Fibroblast of skin of right quadriceps (primary cell): ENCODE measurements around the gene SMG6.
A peak's percentile ranks its signal among the peaks of the same experiment; 100 is the strongest.

Source experiments
- DNase-seq: peaks from one replicate; pipeline ENCODE4 v3.0.0-alpha.2; 2013

SMG6 gene

GRCh38 chr17:2137342-2138098 lies 166.1 kb downstream of the SMG6 start:
- peak; percentile 85 for DNase-seq

GRCh38 chr17:2136241-2136640 lies 167.3 kb downstream of the SMG6 start:
- DNase-seq, result peak; percentile 76

DNA sequence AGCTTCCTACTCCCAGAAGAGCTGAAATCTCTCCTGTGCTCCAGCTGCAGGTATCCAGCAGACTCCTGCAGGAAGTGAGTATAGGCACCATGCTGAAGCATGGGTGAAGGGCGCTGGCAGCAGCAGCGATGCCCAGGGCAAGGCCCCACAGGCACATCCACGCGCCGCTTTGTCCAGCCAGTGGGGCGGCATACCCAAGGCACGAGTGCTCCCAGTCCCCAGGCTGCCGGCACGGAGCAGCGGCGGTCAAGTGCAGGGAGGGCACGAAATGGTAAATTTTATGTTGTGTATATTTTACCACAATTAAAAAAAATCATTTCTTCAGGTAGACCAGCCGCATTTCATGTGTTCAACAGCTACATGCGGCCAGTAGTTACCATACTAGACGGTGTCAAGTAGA lies 175.6 kb downstream of the SMG6 start:
- DNase-seq, result no peak

GRCh38 chr17:2125013-2125535 lies 178.5 kb downstream of the SMG6 start:
- peak; percentile 63 for DNase-seq

GRCh38 chr17:2124391-2124790 lies 179.2 kb downstream of the SMG6 start:
- DNase-seq, result no peak

DNA sequence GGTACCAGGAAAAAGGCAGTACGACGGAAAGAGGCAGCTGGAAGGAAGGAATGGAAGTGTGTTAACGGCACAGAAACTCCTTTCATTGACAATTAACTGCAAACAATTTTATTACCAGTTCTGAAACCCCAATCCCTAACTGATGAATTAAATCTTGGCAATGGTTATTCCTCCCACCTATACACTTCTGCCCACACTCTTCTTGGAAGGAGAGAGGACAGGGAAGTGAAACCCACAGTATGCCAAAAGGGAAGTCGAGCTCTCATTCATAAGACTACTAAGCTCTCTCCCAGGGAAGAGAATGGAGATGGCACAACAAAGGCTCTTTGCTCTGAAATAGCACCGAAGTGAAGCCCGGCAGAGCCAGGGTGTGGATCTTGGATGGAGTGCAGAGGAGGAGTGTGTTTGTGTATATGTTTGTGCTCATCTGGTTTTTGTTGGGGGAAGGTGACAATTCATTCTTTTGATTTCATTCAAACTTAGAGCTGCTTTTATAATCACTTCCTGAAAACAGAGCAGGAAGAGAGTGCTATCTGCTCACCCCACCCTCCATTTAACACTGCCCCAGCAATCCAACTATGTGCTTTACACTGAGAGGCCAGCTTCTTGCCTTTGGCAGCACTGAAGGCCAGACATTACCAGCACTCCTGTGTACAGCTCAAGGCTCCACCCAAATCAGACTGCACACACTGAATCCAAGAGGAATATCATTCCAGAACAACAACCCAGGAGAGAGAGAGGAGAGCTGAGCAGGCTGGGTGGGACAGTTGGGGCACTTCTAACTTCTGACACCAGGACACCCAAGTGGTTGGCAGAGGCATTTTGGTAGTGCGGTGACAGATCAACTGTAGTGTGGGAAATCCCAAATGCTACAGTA lies 180.0 kb downstream of the SMG6 start:
- no peak for DNase-seq

DNA sequence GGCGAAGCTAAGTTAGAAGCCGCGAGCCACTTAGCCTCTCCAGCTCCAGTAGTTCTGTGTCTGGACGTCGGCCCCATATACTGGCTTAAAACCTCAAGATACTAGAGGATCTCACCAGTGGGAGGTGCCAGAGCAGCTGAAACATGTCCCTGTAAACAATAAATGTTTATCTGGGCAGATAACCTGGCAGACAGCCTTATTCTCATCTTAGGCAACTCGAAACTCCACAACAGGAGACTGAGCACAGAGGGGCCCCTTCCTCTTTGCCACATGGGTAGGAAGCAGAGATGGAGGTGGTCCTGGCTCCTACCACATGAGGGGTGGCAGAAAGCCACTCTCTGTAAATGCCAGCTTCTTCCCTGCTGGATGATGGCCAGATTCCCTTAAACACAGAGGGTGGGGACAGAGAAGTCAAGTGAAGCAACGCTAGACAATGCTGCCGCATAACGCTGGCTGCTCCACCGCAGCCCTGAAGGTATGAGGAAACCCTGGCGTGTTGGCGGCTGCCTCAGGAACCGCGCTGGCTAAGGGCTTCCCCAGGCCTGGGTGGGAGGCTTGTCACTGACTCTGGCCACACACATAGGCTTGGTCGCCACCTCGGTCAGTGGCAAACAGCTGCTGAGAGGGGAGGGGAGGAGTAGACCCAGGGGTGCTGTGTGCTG lies 180.8 kb downstream of the SMG6 start:
- DNase-seq, result peak; percentile 57

DNA sequence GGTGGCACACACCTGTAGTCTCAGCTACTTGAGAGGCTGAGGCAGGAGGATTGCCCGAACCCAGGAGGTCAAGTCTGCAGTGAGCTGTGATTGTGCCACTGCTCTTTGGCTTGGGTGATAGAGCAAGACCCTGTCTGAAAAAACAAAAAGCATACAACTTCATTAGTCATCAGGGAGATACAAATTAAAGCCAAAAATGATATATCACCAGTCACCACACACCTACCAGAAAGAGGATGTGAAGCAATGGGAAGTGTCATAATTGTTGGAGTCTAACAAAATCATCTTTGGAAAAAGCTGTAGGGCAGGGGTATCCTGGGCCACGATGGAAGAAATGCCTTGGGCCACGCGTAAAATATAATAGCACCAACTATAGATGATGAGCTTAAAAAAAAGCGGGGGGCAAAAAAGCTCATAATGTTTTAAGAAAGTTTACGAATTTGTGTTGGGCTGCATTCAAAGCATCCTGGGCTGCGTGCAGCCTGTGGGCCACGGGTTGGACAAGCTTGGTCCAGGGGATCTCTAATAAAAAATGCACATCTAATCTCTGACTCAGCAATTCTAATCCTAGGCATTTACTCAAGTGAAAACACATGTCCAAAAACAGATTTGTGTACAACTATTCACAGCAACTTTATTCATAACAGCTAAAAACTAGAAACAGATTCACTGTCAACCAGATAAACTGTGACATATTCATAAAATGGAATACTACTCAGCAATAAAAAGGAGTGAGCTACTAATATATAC lies 182.8 kb downstream of the SMG6 start:
- DNase-seq, result peak; percentile 84

GRCh38 chr17:2113279-2113622 lies 190.3 kb downstream of the SMG6 start:
- no peak for DNase-seq

DNA sequence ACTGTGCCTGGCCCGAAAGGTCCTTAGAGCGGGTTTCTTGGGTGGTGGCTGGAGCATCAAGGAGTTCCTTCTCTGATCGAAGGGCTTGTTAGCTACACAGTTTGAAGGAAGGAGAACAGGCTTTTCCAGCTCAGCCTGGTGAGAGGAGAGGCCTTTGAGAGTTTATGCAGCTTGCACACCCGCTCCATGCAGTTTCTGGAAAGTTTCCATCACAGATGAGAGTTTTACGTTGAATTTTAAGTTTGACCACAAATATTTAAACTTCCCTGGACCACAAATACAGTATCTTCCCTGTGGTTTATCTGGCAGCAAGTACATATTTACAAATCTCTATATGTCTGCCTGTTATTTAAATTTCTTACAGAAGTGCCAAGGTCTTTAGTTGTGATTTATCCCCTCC lies 191.9 kb downstream of the SMG6 start:
- peak; percentile 97 for DNase-seq

DNA sequence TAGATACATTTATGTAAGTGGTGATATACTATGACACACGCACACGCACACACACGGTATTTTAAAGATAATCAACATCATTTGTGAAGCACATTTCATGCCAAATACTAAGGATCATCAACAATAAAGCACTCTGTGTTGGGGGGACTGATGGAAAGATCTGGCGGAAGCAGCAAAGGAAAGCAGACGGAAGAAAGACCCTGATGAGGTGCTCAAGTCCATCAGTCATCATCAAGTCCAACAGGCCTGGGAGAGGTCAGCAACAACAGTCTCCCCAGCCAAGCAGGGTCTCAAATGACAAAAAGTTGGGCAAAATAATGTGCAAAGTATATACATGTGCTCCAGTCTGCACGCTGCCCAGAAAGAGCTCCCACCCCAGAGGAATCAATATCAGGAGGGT lies 193.1 kb downstream of the SMG6 start:
- DNase-seq, result no peak

DNA sequence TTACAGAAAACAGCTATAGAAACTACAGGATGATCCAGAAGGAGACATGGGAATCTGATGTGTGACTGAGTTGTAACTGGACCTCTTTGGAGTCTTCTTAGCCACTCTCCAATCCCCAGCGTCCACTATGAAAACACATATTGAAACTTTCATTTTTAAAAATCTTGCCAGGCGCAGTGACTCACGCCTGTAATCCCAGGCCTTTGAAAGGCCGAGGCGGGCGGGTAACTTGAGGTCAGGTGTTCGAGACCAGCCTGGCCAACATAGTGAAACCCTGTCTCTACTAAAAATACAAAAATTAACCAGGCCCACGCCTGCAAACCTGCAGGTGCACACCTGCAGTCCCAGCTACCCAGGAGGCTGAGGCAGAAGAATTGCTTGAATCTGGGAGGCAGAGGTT lies 195.4 kb downstream of the SMG6 start:
- no peak for DNase-seq

DNA sequence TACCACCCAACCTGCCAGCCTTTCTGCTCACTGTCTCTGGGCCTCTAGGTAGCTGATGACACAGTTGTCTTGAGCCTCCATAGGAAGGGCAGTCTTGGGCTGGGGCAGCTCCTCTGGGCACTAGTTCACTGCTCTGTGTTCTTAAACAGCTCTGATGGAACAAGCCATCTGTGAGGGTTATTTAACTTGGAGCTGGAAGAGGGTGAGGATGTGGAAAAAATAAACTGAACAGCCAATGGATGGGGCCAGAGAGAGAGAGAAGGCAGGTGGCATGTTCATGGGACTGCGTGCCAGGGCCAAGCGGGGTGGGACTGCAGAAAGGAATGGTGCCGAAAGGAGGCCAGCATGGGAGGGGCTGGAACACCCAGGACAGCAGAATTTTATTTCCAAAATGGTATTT lies 196.1 kb downstream of the SMG6 start:
- DNase-seq, result no peak

DNA sequence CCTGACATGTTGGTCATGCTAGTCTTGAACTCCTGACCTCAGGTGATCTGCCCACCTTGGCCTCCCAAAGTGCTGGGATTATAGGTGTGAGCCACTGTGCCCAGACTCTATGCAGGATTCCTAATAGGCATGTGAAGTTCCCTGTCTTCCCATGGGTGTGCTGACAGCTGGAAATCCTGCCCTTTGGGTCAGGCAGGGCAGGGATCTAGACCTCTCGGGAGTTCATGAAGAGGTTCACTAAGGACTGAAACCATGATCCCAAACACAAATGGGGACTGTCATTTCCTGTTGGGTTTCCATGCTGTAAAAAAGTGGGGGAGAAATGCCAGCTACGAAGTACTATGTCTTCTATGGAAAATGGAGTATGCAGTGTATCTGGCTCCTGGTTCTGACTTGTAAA lies 196.5 kb downstream of the SMG6 start:
- DNase-seq, result no peak

DNA sequence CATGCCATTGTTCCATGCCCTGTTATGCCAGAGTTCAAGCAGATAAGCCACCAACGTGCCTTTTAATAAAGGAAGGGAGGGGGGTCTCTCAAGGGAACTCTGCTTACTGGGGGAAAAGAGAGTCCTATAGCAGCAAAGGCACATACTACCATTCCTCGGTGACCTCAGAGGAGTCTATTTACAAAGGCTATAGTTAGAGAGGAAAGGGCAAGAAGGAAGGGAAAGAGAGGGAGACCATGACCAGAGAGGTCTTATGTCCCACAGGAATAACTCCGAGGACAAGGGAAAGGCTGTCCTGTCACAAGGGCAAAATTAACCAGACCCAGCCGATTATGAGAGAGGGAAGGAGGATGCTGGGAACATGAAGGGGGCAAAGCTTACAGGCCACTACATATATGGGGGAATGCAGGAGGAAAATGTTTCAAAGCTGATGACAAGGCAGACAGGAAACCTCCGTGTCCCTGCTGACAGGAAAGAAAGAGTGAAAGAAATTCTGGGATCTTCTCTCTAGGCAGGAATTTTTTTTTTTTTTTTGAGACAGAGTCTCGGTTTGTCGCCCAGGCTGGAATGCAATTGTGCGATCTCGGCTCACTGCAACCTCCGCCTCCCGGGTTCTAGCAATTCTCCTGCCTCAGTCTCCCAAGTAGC lies 197.2 kb downstream of the SMG6 start:
- no peak for DNase-seq

DNA sequence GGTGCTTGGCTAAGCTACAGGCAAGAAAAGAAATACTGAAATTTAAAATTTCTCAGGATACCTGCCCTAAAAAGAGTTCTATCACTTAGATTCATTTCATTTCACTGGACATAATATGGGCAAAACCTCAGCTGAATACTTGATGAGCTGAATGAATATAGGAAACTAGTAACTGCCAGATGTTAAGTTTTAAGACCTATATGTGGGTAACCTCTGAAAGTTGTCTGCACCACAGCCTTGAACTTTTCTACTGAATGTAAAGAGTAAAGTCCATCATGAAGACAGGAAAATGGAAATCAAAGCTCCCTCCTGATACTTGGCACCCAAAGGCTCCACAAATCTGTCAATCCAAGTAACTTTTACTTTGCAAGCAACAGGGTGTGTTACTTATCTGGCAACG lies 197.9 kb downstream of the SMG6 start:
- DNase-seq, result no peak

DNA sequence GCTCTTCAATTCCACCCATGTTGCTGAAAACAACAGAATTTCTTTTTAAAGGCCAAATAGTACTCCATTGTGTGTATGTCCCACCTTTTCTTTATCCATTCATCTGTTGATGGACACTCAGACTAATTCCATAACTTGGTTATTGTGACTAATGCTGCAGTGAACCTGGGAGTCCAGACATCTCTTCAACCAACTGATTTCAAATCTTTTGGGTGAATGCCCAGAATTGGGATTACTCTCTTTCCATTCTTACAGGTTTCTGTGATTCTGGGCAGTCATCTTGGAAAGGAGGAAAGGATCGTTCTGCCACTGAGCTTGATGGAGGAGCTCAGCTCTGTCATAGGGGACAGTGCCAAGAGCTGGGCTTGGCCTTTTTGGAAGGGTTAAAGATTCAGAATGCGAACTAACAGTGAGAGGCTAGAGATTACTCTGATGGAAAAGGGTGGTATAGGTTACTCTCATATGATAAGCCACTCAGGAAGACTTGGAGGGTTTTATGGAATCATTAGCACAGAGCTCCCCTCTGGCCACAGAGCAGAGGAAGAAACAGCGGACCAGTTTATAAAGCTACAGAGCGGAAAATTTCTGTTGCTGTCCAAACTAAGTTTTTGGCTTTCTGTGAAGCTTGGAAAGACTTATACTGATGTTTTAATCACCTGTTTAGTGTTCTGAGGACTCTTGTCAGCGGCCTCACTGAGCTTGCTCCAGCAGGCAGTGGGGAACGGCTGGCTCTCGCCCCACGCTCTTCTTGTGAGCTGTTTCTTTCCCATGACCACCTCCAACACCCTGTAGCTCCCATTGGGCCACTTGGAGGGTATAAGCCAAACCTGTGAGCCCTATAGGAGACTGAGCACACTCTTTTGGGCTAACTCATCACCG lies 200.4 kb downstream of the SMG6 start:
- peak; percentile 90 for DNase-seq

DNA sequence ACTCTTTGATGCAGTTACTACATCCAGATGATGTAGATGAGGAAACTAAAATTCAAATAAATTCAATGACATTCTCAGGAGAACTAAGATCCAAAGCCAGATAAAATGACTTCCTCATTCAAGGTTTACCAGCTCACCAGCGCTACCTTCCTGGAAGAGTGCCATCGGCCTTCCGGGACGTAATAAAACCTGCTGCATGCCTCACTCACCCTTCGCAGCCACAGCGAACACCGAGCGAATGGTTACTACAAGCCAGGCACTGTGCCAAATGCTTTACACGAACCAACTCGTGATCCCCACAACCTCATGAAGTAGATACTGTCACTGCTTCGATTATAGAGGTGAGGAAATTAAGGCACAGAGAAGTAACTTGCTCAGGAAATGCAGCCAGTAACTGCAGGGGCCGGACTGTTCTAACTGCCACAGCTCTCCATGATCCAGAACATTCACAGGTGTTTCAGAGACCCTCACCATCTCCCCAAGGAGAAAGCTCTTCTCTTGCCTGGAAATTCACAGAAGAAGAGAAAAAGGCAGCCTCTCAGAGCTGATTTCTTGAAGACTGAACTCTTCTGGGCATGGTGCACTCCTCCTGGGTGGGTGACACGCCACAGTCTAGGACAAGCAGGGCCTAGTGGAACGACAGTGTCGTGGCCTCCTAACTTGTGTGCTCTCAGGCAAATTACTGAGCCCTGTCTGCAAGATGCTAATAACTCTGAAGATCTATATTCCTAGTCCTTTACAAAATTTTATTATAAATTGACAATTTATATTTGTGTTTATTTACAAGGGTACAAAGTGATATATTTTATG lies 201.9 kb downstream of the SMG6 start:
- peak; percentile 60 for DNase-seq

- DNase-seq, result no peak
These were observed 208.1 kb downstream of the SMG6 start for GRCh38 chr17:2095536-2095910.

DNA sequence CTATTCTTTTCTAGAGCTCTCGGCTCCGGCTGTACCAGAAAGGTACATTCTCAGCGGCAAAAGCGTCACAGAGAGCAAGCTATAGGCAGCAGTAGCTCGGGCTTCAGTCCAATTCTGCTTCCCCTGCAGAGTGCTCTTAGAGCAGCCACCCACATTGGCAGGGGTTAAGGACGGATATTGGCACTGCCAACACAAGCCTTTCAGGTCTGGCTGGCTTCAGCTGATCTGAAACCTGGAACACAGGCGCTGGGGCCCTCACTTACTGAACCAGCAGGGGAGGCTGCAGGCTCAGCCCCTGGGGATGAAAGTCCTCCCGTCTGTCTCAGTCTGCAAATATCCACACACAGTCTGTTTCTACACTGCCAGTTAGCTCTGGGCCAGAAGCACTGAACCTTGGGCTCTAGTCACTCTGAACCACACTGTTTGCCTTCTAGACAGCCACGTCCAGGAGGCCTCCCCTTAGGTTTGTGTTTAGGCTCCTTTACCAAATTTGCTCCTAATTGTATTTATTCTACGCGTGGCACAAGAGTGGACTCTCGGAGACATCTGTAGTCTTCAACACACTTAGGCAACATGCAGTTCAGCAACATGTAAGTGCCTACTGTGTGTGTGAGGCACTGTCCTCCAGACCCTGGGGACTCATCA lies 208.6 kb downstream of the SMG6 start:
- peak; percentile 74 for DNase-seq
